ENCODE measurements around the gene SNX20.

- TF ChIP-seq POLR2A (IDR thresholded peaks at IDR 0.05; ENCODE audit: low read length) (no peak), GATA1 (IDR thresholded peaks at IDR 0.05; ENCODE audit: low read depth, low read length) (no peak)
Observed at GRCh38 chr16:50702725-50703124, 21.6 kb upstream of the SNX20 start.

All from erythroblast (primary cell).